NCI-H1105 (cell line): ENCODE results near the gene MAP4K5.
"Not testable (repeated sequence)": the region's sequence is repeated elsewhere in the genome, so short reads cannot be mapped to it uniquely, and the experiment has no call there.

ENCODE experiments used
- DNase-seq: peaks from one replicate; lab custom pipeline; 2025; lab: John Stamatoyannopoulos, UW

MAP4K5 gene

DNA sequence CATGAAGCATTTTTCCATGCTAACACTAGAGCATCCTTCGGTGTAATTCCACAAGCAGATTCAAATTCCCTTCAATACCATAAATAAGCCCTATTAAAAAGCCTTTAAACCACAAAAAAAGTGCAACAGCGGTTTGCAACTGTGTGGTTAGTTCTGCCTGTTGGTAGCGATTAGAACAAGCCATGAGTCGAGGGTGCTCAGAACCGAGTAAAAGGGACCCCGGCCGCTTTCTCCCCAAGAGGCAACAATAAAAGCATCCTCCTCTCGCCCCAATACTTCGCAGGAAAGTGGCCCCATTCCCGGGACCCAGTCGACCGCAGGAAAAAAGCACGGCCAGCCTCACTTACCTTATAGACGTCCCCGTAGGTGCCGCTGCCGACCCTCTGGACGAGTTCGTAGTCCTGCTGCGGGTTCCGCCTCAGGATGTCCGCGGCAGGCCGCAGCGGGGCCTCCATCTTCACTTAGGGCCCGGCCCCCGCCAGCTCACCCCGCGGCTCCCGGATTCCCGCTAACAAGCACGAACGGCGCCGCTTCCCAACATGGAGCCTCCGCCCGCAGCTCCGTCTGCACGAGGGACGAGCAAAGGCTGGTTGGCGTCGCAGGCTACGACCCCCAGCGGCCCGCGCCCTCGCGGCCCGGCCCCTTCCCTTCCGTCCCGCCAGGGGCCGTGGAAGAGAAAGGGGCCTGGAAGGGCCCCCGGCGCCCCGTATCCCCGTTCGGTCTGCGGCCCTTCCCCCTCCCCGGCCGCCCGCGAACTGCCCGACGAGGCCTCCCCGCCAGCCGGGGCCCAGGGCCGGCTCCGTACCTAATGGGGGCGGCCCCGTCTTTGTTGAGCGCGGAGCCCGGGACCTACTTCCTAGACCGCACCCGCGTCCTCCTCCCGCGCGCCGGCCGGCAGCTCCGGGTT is 521 bp downstream of the MAP4K5 start:
- peak; percentile 52 for DNase-seq

DNA sequence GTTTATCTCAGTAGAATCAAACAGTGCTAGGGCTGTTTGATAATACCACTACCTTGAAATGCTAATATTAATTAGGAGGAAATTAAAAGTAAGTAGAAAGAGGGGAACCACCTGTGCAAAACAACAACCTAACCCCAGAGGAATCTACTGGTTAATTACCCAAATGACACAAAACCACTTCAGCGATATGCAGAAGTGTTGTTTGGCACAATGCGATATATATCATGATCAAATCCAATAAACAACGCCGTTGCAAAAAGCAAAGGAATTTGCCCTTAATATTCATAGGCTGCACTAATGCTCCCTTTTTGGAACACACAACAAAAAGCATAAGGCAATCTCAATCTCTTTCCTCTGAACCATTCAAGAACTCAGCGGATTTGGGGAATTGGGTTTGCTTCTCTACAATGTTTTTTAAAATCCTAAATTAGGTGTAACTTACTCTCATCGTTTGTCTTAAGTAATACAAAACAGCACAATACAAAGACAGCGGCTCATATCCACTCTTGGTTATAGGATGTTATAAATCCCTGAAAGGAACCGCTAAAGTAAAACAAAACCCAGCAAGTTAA is 1.5 kb downstream of the MAP4K5 start:
- DNase-seq: no peak

DNA sequence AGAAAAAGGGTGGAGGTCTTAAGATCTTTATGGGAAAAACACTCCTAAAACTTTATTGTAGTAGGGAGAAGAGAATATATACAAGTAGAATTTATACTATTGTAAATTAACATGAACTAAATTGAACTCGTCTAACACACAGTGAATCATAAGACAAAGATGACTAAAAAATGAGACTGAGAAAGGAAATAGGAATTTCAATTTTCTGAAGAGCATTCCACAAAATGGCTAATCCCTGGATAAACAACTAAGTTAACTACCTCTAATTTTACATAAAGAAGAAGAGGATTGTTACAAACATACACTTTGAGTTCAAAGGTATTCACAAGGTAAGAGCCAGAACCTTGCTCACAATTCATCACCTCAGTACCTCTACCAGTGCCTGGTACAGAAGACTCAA is 2.0 kb downstream of the MAP4K5 start:
- DNase-seq: no peak

DNA sequence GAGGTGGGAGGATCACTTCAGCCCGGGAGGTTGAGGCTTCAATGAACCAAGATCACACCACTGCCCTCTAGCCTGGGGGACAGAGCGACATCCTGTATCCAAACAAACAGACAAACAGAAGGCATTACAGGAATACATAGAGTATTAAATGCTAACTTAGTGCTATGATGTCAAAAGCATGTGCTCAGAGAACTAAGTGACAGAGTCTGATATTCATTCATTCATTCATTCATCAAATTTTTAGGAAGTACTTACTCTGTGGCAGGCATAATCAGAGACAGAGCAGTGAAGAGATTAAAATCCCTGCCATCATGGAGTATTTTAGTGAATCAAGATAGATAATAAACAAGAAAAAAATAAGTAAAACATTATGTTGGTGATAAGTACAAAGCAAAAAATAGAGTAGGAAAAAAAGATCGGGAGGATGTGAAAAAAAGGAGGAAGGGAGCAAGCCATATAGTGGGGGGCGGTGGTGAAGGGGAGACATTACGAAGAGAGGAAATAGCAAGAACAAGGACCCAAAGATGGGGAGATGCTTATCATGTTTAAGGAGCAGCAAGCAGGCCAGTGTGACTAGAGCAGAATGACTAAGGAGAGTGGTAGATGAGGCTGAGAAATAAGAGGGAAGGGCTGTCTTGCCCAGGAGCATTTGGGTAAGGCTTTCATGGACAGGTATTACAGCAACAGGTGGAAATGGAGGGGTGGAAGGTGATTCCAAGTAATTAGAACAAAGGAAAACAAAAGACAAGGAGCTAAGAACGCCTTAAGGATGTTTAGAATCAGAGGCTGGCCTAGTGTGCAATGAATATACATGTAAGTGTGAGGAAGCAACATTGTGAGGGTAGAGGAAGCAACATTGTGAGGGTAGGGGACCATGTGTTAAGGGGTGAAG is 2.8 kb downstream of the MAP4K5 start:
- no peak for DNase-seq

DNA sequence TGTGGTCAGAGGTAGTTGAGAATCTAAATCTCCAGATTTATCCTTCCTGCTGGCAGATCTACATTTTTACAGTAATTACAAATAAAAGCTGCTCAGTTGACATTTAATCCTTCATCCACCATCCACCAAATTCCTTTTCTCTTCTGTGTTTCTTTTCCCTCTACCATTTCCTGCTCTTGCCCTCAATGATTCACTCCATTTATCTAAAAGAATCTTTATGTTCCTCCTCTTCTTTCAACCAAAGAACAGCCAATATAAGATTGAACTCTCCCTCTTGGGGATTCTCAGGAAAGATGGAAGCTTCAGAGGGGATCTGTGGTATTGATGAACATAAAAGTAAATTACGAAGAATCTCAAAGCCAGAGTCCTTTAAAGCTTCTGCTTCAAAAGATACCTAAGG is 4.4 kb downstream of the MAP4K5 start:
- DNase-seq: no peak

DNA sequence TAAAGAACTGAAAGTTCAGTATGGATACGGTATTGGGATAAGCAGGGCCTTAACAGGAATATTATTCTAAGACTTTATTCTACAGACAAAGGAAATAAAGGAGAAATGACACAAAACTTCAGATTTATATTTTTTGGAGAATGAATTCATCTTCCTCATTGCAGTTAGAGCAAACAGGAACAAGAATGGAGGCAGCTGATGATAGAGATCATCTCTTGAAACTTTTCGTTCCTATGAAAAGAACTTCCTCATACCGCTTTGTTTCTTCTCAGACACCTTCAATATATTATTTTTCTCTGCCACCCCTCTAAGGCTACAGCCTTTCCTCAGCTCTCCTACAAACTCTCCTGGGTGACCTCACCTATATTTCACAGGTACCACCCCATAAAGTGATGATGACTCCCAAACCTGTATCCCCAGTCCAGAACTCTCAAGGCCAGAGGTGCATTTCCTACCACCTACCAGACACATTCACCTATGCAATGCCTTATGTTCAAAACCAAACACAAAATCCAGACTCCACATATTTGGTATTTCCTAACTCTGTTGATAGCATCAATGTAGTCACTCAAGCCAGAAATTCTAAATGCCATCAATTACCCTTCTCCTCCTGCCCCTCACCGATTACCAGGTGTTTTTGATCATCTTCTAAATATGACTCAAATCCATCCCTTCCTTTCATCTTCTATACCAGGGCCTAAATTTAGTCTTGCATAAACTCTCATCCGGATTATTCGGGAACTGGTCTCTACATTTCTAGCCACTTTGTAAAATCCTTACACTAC is 7.4 kb downstream of the MAP4K5 start:
- DNase-seq: no peak

DNA sequence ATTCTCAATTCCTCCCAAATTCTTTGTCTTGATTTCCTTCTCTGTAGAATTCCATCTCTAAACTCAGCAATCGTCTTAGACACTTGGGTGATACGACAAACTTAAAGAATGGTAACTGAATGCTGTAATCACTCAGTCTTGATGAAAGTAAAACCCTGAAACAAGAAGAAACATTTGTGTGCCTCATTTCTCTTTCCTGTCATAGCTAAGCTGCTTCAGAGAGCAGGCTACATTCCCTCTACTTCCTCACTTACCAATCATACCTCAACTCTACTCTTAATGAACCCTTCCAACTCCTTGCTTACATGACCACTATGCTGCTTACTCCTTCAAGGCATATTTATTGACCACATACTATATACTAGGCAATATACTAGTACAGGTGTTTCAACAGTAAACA is 8.3 kb downstream of the MAP4K5 start:
- no peak for DNase-seq

DNA sequence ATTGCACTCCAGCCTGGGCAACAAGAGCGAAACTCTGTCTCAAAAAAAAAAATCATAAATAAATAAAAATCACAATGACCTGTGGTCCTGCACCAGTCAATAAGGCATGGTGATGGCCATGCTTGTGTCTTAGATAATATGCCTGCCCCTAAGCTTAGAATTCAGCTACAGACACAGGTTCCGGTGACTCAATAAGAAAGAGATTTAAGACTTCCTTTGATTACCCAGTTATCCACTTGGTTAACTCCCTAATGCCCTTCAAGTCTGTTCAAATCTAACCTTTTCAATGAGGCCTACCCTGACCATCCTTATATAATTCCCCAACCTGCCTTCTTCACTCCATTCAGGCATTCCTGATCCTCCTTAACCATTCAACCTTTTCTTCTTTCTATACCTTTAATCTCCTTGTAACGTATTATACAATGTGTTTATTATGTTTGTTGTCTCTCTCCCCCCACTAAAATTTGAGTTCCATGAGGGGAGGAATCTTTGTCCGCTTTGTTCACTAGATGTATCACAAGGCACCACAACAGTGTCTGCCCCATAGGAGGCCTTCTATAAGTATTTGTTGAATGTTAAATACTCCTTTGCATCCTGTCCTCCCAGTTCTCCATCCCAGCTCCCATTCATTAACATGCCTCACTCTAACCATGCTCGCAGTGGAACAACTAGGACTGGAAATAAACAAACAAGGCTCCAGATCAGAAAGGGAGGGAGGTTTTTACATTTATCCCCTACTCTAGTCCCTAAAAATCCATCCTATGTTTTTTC is 8.9 kb downstream of the MAP4K5 start:
- DNase-seq: no peak

DNA sequence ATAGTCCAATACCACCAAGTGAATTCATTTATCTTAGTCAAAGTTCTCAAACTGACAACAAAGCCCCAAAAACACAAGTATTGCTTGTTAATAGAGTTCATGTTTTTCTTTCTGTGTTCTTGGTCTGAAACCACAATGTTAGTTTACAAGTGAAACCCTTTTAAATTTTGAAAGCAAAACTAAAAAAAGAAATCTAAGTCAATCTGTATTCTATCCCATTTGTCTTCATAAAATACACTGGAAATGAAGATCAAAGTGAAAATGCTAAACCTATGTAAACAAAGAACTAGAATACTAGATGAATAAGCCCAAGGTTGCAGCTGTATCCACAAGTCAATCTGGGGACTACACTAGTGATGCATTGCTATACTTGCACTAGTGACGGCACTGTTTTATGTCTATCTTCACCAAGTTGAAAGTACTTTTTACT is 10.4 kb downstream of the MAP4K5 start:
- no peak for DNase-seq

DNA sequence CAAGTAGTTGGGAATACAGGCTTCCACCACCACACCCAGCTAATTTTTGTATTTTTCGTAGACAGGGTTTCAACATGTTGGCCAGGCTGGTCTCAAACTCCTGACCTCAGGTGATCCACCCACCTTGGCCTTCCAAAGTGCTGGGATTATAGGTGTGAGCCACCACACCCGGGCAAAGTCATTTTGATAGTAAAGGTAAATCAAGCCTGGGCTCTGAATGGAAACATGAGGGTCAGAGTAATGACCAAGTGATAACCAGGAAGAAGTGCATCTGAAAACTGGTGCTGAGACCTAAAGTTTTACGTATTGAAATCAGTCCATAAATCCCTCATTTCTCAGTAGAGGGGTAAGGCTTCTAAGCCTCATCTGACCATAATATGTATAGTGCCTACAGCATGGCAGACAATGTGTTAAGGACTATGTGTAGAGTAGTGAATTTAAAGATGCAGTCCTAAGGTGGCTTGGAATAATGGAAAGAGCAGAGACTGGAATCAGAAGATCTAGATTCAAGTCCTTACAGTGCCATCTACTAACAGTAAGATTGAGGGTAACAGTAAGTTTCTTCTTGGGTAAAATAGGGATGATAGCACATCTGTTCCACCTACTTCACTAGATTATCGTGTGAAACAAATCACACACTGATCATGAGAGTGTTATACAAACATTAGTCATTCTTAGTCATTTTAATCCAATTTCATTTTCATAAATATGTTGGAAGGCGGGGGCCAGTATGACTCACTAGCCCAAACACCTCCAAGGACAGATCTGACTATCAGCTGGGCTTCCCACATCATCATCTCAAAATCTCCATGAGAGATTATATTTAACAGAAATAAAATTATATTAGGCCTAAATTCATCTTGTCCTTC is 11.2 kb downstream of the MAP4K5 start:
- no peak for DNase-seq

DNA sequence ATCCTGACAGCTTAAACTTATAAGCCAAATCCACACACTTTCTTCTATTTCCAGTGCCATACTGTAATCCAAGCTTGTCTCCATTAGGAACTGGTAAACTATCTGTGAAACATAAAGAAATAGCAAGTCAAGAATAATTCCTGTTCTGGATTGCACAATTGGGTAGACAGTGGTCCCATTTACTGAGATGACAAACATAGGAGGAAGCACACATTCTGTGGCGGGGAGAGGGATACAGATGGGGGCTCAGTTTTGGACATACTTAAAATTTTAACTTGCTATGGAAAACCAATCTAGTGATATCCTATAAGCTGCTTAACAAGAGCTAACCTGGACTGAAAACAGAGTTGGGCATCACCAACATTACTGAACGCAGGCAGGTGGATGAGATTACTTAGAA is 16.3 kb downstream of the MAP4K5 start:
- DNase-seq: no peak

DNA sequence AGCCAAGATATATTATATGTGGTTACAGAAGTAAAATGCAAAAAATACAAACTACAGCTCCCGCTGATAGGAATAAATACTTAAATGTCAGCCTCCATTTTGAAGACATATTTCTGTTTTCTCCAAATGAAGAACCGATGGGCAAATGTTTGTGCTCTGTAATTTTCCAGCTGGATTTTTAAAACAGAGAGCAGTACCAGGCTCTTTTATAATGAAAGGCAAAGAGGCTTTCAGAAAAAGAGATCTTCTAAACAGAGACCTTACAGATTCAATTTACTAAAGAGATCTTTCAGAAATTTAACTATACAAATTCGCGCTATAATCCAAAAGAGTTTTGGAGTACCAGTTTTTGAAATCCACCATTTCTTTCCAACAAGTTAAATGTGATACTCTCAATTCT is 19.9 kb downstream of the MAP4K5 start:
- no peak for DNase-seq

DNA sequence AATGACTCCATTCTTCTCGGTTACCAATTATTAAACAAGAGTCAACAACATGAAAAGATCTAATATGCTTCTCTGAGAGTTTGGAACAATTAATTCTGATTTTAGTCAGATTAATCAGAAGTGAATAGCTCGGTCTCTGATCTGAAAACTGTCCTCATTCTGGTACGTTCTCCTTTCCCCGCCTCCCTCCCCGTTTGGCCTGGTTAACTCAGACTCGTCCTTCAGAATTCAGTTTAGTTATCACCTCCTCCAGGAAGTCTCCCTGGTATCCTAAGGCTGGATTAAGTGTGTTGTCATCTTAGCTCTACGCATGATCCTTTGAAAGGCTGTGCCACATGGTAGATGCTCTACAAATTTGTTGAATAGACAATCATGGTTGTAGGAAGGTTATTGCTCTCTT is 22.2 kb downstream of the MAP4K5 start:
- DNase-seq: no peak

DNA sequence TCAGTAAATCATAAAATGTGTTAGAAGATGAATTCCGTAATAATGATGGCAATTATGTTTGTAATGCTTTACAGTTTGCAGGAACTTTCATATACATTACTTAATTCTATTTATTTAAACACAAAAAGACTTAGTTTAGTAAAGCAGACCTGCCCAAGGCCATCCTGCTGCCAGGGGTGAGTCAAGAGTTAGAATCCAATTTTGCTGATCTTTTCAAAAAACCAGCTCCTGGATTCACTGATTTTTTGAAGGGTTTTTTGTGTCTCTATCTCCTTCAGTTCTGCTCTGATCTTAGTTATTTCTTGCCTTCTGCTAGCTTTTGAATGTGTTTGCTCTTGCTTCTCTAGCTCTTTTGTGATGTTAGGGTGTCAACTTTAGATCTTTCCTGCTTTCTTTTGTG is 25.3 kb downstream of the MAP4K5 start:
- DNase-seq: not testable (repeated sequence)

DNA sequence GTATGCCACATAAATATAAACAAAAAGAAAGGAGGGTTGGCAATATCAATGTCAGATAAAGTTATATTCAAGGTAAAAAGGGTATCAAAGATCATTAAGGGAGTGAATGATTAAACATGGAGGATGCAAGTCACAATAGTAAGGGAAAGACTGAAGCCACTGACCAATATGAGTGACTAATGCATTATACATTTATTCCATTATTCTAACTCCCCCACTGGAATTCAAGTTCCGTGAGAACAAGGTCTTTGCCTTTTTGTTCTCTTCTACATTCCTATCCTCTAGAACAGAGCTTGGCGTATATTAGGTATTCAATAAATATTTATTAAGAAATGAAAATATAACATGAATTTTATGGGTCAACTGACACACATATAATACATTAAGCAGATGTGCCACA is 30.7 kb downstream of the MAP4K5 start:
- no peak for DNase-seq

DNA sequence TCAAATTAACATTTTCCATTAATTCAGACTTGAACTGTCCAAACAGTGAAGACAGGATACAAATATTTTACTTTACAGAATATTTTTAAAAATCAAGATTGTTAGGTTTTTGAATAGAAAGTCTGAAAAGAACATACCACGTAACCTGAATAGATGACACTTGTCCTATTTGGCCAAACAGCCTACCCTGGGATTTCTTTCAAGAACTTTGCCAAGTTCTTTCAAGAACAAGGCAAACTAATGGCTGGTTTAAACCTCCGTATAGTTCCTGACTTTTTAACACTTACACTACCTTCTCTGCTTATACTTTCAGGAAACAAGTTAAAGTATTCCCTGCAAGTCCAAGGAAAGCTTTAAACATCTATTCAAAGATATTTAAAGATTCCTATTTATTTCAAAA is 35.0 kb downstream of the MAP4K5 start:
- DNase-seq: no peak

DNA sequence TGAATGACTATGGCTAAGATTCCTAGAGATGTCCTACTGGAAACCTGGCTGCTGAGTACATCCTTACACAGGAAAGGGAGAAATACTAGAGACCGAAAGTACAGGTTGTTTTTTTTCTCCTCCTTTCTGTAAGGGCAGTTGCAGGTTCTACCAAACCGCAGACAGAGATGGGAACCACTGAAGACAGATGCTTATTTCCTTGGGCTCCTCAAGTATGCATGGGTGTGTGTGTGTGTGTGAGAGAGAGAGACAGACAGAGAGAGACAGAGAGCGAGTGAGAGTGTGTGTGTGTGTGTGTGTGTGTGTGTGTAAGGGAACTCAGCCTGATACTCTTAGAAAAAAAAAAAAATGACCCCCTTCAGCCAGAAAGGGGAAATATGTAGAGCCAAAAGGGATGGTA is 42.5 kb downstream of the MAP4K5 start:
- no peak for DNase-seq

DNA sequence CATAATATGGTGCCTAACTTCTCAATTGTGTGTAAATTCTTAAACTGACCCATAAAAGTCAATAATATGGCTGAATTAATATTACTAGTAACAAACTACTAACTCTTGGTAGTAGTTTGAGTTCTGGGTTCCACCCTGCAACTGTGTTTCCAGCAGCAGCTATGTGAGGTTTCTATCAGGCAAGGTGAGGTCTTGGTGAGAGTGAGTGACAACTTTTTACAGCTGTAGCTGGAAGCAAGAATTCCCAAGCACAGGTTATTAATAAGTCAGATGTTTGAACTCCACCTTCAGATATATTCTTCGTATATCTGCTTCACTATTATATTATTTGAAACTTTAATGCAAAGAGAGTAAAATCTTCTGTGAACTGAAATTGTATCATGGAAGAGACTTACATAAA is 43.8 kb downstream of the MAP4K5 start:
- DNase-seq: no peak

DNA sequence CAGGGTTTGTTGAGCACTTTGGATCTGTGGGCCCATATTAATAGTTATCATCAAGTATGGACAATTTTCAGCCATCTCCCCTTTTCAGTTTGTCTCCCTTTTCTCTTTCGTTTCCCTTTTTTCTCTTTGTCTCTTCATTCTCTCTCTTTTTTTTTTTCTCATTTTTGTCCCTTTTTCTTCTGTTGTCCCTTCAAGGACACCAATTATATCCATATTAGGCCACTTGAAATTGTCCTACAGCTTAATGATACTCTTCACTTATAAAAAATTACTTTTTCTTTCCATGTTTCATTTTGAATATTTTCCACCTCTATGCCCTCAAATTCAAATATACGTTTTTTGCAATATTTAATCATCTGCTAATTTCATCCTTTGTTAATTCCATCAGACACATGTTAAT is 53.3 kb downstream of the MAP4K5 start:
- no peak for DNase-seq

DNA sequence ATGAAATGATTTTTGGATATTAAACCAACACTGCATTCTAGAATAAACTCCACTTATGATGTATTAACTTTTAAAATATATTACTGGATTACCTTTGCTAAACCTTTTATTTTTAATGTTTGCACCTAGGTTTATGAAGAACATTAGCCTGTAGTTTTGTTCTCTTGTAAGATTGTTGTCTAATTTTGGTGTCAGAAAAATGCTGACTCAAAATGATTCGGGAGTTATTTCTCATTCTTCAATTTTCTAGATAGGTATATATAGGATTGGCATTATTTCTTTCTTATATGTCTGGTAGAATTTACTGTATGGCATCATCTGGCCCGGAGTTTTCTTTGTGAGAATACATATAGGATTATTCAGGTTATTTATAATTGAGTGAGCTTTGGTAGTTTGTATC is 54.6 kb downstream of the MAP4K5 start:
- DNase-seq: no peak
